ENCODE measurements around the gene ADAM12. TPM values are rescaled to one million over a fixed set of nuclear protein-coding genes. Genes with fewer than 3 reads are reported as not detected.

ADAM12 gene
- total and polyA plus RNA-seq, 2 of the 13 experiments (the other 11 are each of a cell fraction or from before 2014, with no cell fraction given) = not detected

GRCh38 chr10:125980521-125981035 lies 407.7 kb downstream of the ADAM12 start:
- in situ Hi-C loops (cut with HindIII; ENCODE audit: extremely low pct_ligation_motif_present, low pct_unique_long_range_greater_than_20kb) (loop anchor here (10.0 to 25.0 kb wide), 2 partner anchors 407 to 764 kb away; partner anchors contain the start of gene ADAM12), intact Hi-C loops (cut with micrococcal nuclease; ENCODE audit: unreplicated experiment) (loop anchor here (5.0 kb wide), 2 partner anchors 113 to 767 kb away; no protein-coding TSS in a partner anchor)
- Histone ChIP-seq H3K4me3 (replicated peaks in 1 of 3; ENCODE audit: insufficient read depth in 1 of 3, low read depth in 2 of 3, low read length in 3 of 3) (no peak overlapping the region), H3K4me1 (ENCODE audit: insufficient read depth, low read length) (no peaks in the 10 kb centered on the region), H3K79me2 (ENCODE audit: insufficient read depth, low read length) (no peaks in the 10 kb centered on the region), H3K36me3 (replicated peaks in 1 of 2; ENCODE audit: control insufficient read depth in 1 of 2, insufficient read depth in 2 of 2, low read length in 2 of 2) (no peaks in the 10 kb centered on the region), H2AFZ (ENCODE audit: low read length) (no peak overlapping the region), H3K4me2 (ENCODE audit: low read depth, low read length) (no peak overlapping the region), H3K9ac (ENCODE audit: insufficient read depth, low read depth, low read length) (no peak overlapping the region), H3K27ac (ENCODE audit: extremely low read length, insufficient read depth, low read length) (no peak overlapping the region), H4K20me1 (ENCODE audit: insufficient read depth, low read length) (no peaks in the 10 kb centered on the region), H3K9me3 (ENCODE audit: low read length) (no peaks in the 10 kb centered on the region), H3K27me3 (ENCODE audit: control insufficient read depth in 1 of 2, insufficient read depth in 2 of 2, low read length in 2 of 2) (peaks cover 3 to 21% of the 10 kb centered on the region in 2 experiments)
- ChIA-PET CTCF (ENCODE audit: low intra/inter-chr PET ratio, low total read pairs) (no interaction called here), POLR2A (no interaction called here)
- BruUV-seq (replicated peaks) = no TSS peak
- ATAC-seq = no peak
- TF ChIP-seq PRMT3 (CRISPR knock-in tag; IDR thresholded peaks at IDR 0.05; ENCODE audit: borderline replicate concordance, low read depth) (no peak), ZNF609 (CRISPR knock-in tag; IDR thresholded peaks at IDR 0.05; ENCODE audit: borderline replicate concordance) (no peak), KAT7 (CRISPR knock-in tag; IDR thresholded peaks at IDR 0.05; ENCODE audit: borderline replicate concordance) (no peak), ETV5 (CRISPR knock-in tag; IDR thresholded peaks at IDR 0.05; ENCODE audit: borderline replicate concordance) (no peak), ZBTB39 (CRISPR knock-in tag; IDR thresholded peaks at IDR 0.05) (no peak), IRX3 (CRISPR knock-in tag; IDR thresholded peaks at IDR 0.05; ENCODE audit: borderline replicate concordance, low read depth) (no peak), FOXJ3 (CRISPR knock-in tag; IDR thresholded peaks at IDR 0.05; ENCODE audit: borderline replicate concordance) (no peak), ZNF205 (CRISPR knock-in tag; IDR thresholded peaks at IDR 0.05) (no peak), KDM2A (CRISPR knock-in tag; IDR thresholded peaks at IDR 0.05; ENCODE audit: borderline replicate concordance, low read depth) (no peak)
- DNase-seq (ENCODE audit: low spot score) = no peak
- 1% methylated on average over 6 of the region's 6 CpGs for WGBS (ENCODE audit: low lambda C conversion rate)
- no peak for FAIRE-seq
